Astrocyte (in vitro differentiated cells and primary cell): ENCODE results near the gene GOSR2. TPM values are rescaled to one million over a fixed set of nuclear protein-coding genes. Genes with fewer than 3 reads are reported as not detected.

Experiments
- DNase-seq: peaks from one replicate; pipeline ENCODE4 v3.0.0-alpha.2; 2010; ENCODE audit warnings: low read depth
- FAIRE-seq: peaks from 2 replicates; lab custom pipeline; 2011; peaks lifted over from hg19 to GRCh38; lab: Jason Lieb, UNC
- H2AFZ ChIP-seq: 2 replicates; pipeline ENCODE4 v1.6.0; 2012; ENCODE audit warnings: low read depth, low read length, inconsistent platforms
- H3K27ac ChIP-seq: 2 replicates; pipeline ENCODE4 v1.5.1; 2011; ENCODE audit warnings: low read depth, low read length, inconsistent platforms
- H3K27me3 ChIP-seq: 2 replicates; pipeline ENCODE4 v1.6.0; 2011; ENCODE audit warnings: low read length, inconsistent platforms; ENCODE audit not compliant: insufficient read depth
- H3K36me3 ChIP-seq: 2 replicates; pipeline ENCODE4 v1.5.1; 2011; ENCODE audit warnings: low read length, inconsistent platforms; ENCODE audit not compliant: insufficient read depth
- H3K4me1 ChIP-seq: 2 replicates; pipeline ENCODE4 v1.5.1; 2011; ENCODE audit warnings: low read length, inconsistent platforms; ENCODE audit not compliant: insufficient read depth
- H3K4me2 ChIP-seq: 2 replicates; pipeline ENCODE4 v1.6.0; 2012; ENCODE audit warnings: low read length, inconsistent platforms
- H3K4me3 ChIP-seq: 2 replicates; pipeline ENCODE4 v1.5.1; 2011; ENCODE audit warnings: low read depth, mild to moderate bottlenecking, low read length, inconsistent platforms; ENCODE audit not compliant: insufficient read depth
- H3K79me2 ChIP-seq: 2 replicates; pipeline ENCODE4 v1.6.0; 2012; ENCODE audit warnings: mild to moderate bottlenecking, low read length, inconsistent platforms; ENCODE audit not compliant: insufficient read depth
- H3K9ac ChIP-seq: 2 replicates; pipeline ENCODE4 v1.6.0; 2012; ENCODE audit warnings: mild to moderate bottlenecking, low read length, inconsistent platforms
- H3K9me3 ChIP-seq: 2 replicates; pipeline ENCODE4 v1.5.1; 2012; ENCODE audit warnings: low read depth, mild to moderate bottlenecking, low read length, inconsistent platforms; ENCODE audit not compliant: insufficient read depth
- H4K20me1 ChIP-seq: 2 replicates; pipeline ENCODE4 v1.6.0; 2012; ENCODE audit warnings: low read length, inconsistent platforms; ENCODE audit not compliant: insufficient read depth
- H3K27ac Mint-ChIP-seq: one replicate; pipeline ENCODE4 v1.8.0; 2021; ENCODE audit warnings: mild to moderate bottlenecking, mixed read lengths; ENCODE audit not compliant: unreplicated experiment
- H3K27me3 Mint-ChIP-seq: one replicate; pipeline ENCODE4 v1.8.0; 2021; ENCODE audit warnings: low read depth, mixed read lengths; ENCODE audit not compliant: unreplicated experiment
- H3K36me3 Mint-ChIP-seq: one replicate; pipeline ENCODE4 v1.8.0; 2021; ENCODE audit warnings: low read depth, mixed read lengths; ENCODE audit not compliant: unreplicated experiment
- H3K4me1 Mint-ChIP-seq: one replicate; pipeline ENCODE4 v1.8.0; 2021; ENCODE audit warnings: low read depth, mixed read lengths; ENCODE audit not compliant: unreplicated experiment
- H3K4me3 Mint-ChIP-seq: one replicate; pipeline ENCODE4 v1.8.0; 2021; ENCODE audit warnings: mild to moderate bottlenecking, moderate library complexity, mixed read lengths; ENCODE audit not compliant: unreplicated experiment
- H3K9me3 Mint-ChIP-seq: one replicate; pipeline ENCODE4 v1.8.0; 2021; ENCODE audit warnings: mild to moderate bottlenecking, mixed read lengths; ENCODE audit not compliant: unreplicated experiment
- EZH2 ChIP-seq: IDR thresholded peaks from 2 replicates; pipeline ENCODE4 v1.6.1; 2012; ENCODE audit warnings: mild to moderate bottlenecking, low read length, inconsistent platforms; ENCODE audit not compliant: insufficient read depth
- total RNA-seq: library from RNA; stranded (reverse); gene quantifications from 2 replicates; pipeline ENCODE4 v1.2.1, GENCODE V29; 2021
- TF ChIP-seq, protein P1 (sequence below): IDR thresholded peaks from 2 replicates; pipeline ENCODE4 v1.5.1; 2011; ENCODE audit warnings: low read depth, mild to moderate bottlenecking, inconsistent platforms, low read length, moderate library complexity; ENCODE audit not compliant: insufficient read depth

GOSR2 gene
- total RNA-seq, 1 donor from 2014 or later: 67.0 TPM

DNA sequence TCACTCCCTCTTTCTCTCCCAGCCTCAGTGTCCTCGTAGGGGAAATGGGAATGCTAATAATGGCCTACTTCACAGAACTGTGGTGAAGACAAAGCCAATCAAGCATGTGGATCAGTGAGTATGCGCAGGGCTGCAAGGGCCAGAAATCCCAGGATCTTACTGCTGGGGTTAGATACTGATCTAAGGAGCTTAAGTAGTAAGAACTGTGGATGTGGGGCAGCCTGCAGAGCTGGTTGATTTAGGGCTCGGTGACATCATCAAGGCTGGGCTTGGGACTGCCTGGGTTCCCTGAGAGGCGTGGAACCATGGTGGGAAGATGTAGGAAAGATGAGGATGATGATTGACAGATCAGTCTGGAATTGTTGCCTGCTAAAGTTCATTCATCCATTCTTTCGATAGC is 25.6 kb downstream of the GOSR2 start:
- DNase-seq (no peak), FAIRE-seq (no peak)
- Histone ChIP-seq H3K79me2 (no peaks in the 10 kb centered on the region), H3K9me3 (no peaks in the 10 kb centered on the region), H3K27ac (no peak overlapping the region), H3K27me3 (peaks cover 22% of the 10 kb centered on the region), H4K20me1 (peaks cover 12% of the 10 kb centered on the region), H3K9ac (no peak overlapping the region), H3K4me2 (no peak overlapping the region), H3K36me3 (no peaks in the 10 kb centered on the region), H2AFZ (no peak overlapping the region), H3K4me3 (no peak overlapping the region), H3K4me1 (peaks cover 8% of the 10 kb centered on the region)
- Mint-ChIP-seq H3K4me1 (peaks cover 17% of the 10 kb centered on the region), H3K36me3 (peaks cover 4% of the 10 kb centered on the region), H3K27ac (no peak overlapping the region), H3K9me3 (no peaks in the 10 kb centered on the region), H3K27me3 (peaks cover 9% of the 10 kb centered on the region), H3K4me3 (no peak overlapping the region)
- TF ChIP-seq, protein P1, sequence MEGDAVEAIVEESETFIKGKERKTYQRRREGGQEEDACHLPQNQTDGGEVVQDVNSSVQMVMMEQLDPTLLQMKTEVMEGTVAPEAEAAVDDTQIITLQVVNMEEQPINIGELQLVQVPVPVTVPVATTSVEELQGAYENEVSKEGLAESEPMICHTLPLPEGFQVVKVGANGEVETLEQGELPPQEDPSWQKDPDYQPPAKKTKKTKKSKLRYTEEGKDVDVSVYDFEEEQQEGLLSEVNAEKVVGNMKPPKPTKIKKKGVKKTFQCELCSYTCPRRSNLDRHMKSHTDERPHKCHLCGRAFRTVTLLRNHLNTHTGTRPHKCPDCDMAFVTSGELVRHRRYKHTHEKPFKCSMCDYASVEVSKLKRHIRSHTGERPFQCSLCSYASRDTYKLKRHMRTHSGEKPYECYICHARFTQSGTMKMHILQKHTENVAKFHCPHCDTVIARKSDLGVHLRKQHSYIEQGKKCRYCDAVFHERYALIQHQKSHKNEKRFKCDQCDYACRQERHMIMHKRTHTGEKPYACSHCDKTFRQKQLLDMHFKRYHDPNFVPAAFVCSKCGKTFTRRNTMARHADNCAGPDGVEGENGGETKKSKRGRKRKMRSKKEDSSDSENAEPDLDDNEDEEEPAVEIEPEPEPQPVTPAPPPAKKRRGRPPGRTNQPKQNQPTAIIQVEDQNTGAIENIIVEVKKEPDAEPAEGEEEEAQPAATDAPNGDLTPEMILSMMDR: no peak
- no peak for TF ChIP-seq EZH2

DNA sequence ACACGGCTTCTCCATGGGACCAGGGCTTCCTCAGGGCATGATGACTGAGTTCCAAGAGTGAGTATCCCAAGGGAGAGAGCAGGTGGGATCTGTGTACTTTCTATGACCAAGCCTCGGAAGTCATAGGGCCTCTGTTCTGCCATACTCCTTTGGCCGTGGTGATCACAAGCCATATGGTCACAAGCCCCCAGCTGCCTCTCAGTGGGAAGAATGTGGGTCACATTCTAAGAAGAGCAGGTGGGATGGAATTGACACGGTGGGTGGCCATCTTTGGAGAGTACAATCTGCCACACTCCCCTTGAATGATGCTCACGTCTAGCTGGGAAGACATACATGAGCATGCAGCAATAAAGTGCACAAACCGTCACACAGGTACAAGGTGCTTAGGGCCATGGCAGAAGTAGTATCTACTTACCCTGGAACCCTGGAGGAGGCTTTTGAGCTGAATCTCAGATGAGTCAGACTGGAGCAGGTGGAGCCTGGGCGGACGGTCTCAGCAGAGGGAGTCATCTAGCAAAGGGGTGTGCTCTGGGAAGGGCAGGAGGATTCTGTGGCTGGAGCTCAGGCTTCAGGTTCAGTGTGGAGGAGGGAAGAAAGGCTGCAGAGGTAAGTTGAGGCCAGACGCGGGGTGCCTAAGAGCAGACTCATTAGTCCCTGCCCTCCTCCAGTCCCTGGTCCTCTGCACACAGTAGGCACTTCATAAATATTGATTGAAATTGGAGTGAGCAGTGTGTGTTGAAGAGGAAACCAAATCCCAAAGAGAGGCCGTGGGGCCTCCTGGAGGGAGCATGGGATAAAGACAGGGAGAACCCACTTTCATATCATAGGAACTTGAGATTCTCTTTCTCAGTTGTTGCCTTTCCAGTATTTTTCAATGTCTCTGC is 26.6 kb downstream of the GOSR2 start:
- Mint-ChIP-seq H3K4me1 (peaks cover 12% of the 10 kb centered on the region), H3K4me3 (peak overlapping the region; percentile 14), H3K36me3 (peaks cover 4% of the 10 kb centered on the region), H3K9me3 (no peaks in the 10 kb centered on the region), H3K27ac (no peak overlapping the region), H3K27me3 (peaks cover 12% of the 10 kb centered on the region)
- no peaks in the 10 kb centered on the region for H3K79me2 ChIP-seq
- FAIRE-seq (no peak), DNase-seq (no peak)
- peaks cover 5% of the 10 kb centered on the region for H4K20me1 ChIP-seq
- no peak overlapping the region for H3K4me2 ChIP-seq
- TF ChIP-seq, protein P1: no peak
- no peak for TF ChIP-seq EZH2
- H3K4me3 ChIP-seq: no peak overlapping the region
- no peaks in the 10 kb centered on the region for H3K9me3 ChIP-seq
- H2AFZ ChIP-seq: no peak overlapping the region
- no peaks in the 10 kb centered on the region for H3K4me1 ChIP-seq
- H3K27me3 ChIP-seq: peaks cover 22% of the 10 kb centered on the region
- no peak overlapping the region for H3K9ac ChIP-seq
- H3K36me3 ChIP-seq: no peaks in the 10 kb centered on the region
- H3K27ac ChIP-seq: no peak overlapping the region
